NT2/D1 (cell line): Measurements from ENCODE around the gene LBHD1.
"Not testable (repeated sequence)": the region's sequence is repeated elsewhere in the genome, so short reads cannot be mapped to it uniquely, and the experiment has no call there.

Experiments
- DNase-seq: peaks from one replicate; pipeline ENCODE4 v3.0.0-alpha.2; 2011; ENCODE audit warnings: low read depth, low spot score
- H3K27me3 ChIP-seq: 2 replicates; pipeline ENCODE4 v1.6.0; 2011; ENCODE audit warnings: mild to moderate bottlenecking; ENCODE audit not compliant: insufficient read length, insufficient read depth
- H3K36me3 ChIP-seq: 2 replicates; pipeline ENCODE4 v1.6.1; 2011; ENCODE audit warnings: mild to moderate bottlenecking, low read length, mixed read lengths; ENCODE audit not compliant: insufficient read depth, insufficient read length
- H3K4me1 ChIP-seq: 2 replicates; pipeline ENCODE4 v1.5.1; 2011; ENCODE audit not compliant: insufficient read depth, insufficient read length
- H3K4me3 ChIP-seq: 2 replicates; pipeline ENCODE4 v1.5.1; 2011; ENCODE audit warnings: low read depth; ENCODE audit not compliant: insufficient read length
- H3K9ac ChIP-seq: 2 replicates; pipeline ENCODE4 v1.6.0; 2011; ENCODE audit warnings: low read depth; ENCODE audit not compliant: insufficient read length
- H3K9me3 ChIP-seq: 2 replicates; pipeline ENCODE4 v1.5.1; 2011; ENCODE audit warnings: mild to moderate bottlenecking, low read length; ENCODE audit not compliant: insufficient read depth
- SUZ12 ChIP-seq: IDR thresholded peaks from 2 replicates; pipeline ENCODE4 v1.6.1; 2011; ENCODE audit not compliant: insufficient read length, insufficient read depth; ENCODE audit errors: extremely low read depth
- YY1 ChIP-seq: IDR thresholded peaks from 2 replicates; pipeline ENCODE4 v1.6.1; 2011; ENCODE audit not compliant: insufficient read length, insufficient read depth
- ZNF274 ChIP-seq: IDR thresholded peaks from 2 replicates; pipeline ENCODE4 v1.6.1; 2011; ENCODE audit warnings: mild to moderate bottlenecking, low read depth, low read length

Gene LBHD1

GRCh38 chr11:62706850-62707247 is 34.8 kb upstream of the LBHD1 start:
- peak overlapping the region; percentile 72 for H3K4me3 ChIP-seq
- H3K36me3 ChIP-seq, result peaks cover 44% of the 10 kb centered on the region
- DNase-seq, result no peak
- H3K4me1 ChIP-seq, result peaks cover 17% of the 10 kb centered on the region
- H3K9ac ChIP-seq, result peak overlapping the region; percentile 97
- no peaks in the 10 kb centered on the region for H3K9me3 ChIP-seq
- no peaks in the 10 kb centered on the region for H3K27me3 ChIP-seq
- TF ChIP-seq YY1 (no peak), SUZ12 (no peak), ZNF274 (no peak)

- H3K4me1 ChIP-seq, result peaks cover 17% of the 10 kb centered on the region
- no peaks in the 10 kb centered on the region for H3K27me3 ChIP-seq
- H3K36me3 ChIP-seq, result peaks cover 45% of the 10 kb centered on the region
- TF ChIP-seq YY1 (no peak), SUZ12 (no peak), ZNF274 (no peak)
- DNase-seq, result peak; percentile 93
- no peaks in the 10 kb centered on the region for H3K9me3 ChIP-seq
- H3K9ac ChIP-seq, result peak overlapping the region; percentile 97
- H3K4me3 ChIP-seq, result peak overlapping the region; percentile 72
Measured at GRCh38 chr11:62705880-62706849, 34.1 kb upstream of the LBHD1 start.

- Histone ChIP-seq H3K9me3 (no peaks in the 10 kb centered on the region), H3K36me3 (peaks cover 45% of the 10 kb centered on the region), H3K4me1 (peaks cover 17% of the 10 kb centered on the region), H3K27me3 (no peaks in the 10 kb centered on the region), H3K9ac (peak overlapping the region; percentile 97), H3K4me3 (peak overlapping the region; percentile 72)
- TF ChIP-seq SUZ12, result no peak
- DNase-seq, result no peak
Measured at GRCh38 chr11:62705413-62705812, 33.3 kb upstream of the LBHD1 start.

GRCh38 chr11:62703921-62704320 is 31.9 kb upstream of the LBHD1 start:
- not testable (repeated sequence) for H3K4me3 ChIP-seq, H3K9me3 ChIP-seq, H3K9ac ChIP-seq, DNase-seq, H3K27me3 ChIP-seq
- H3K36me3 ChIP-seq, result peaks cover 48% of the 10 kb centered on the region
- H3K4me1 ChIP-seq, result peaks cover 13% of the 10 kb centered on the region

- no peak for DNase-seq
- Histone ChIP-seq H3K4me3 (no peak overlapping the region), H3K4me1 (peaks cover 3% of the 10 kb centered on the region), H3K27me3 (no peaks in the 10 kb centered on the region), H3K9me3 (no peaks in the 10 kb centered on the region), H3K9ac (no peak overlapping the region), H3K36me3 (peaks cover 53% of the 10 kb centered on the region)
- no peak for TF ChIP-seq YY1
- TF ChIP-seq ZNF274, result no peak
- TF ChIP-seq SUZ12, result no peak
Measured at GRCh38 chr11:62702246-62702645, 30.2 kb upstream of the LBHD1 start.

- peaks cover 72% of the 10 kb centered on the region for H3K36me3 ChIP-seq
- no peaks in the 10 kb centered on the region for H3K9me3 ChIP-seq
- H3K4me3 ChIP-seq, result no peak overlapping the region
- H3K27me3 ChIP-seq, result no peaks in the 10 kb centered on the region
- no peak overlapping the region for H3K9ac ChIP-seq
- H3K4me1 ChIP-seq, result peaks cover 5% of the 10 kb centered on the region
- TF ChIP-seq ZNF274 (no peak), SUZ12 (no peak), YY1 (no peak)
- DNase-seq, result peak; percentile 72
Measured at GRCh38 chr11:62694455-62695167, 22.5 kb upstream of the LBHD1 start.

- not testable (repeated sequence) for DNase-seq, H3K27me3 ChIP-seq, H3K4me1 ChIP-seq, H3K4me3 ChIP-seq, H3K9ac ChIP-seq, H3K9me3 ChIP-seq
- H3K36me3 ChIP-seq, result peaks cover 73% of the 10 kb centered on the region
Measured at GRCh38 chr11:62693624-62694023, 21.6 kb upstream of the LBHD1 start.
